Loucy (cell line): Measurements from ENCODE around the gene TPSD1.
"Not testable (repeated sequence)": the region's sequence is repeated elsewhere in the genome, so short reads cannot be mapped to it uniquely, and the experiment has no call there.

ENCODE experiments used
- H2AFZ ChIP-seq: fragments of 200-600 bp; sonication (generic); 2 replicates; pipeline ENCODE4 v1.6.0; 2016; ENCODE audit warnings: antibody characterized with exemption, mild to moderate bottlenecking, low read length, moderate library complexity
- H3F3A ChIP-seq: fragments of 200-600 bp; 2 replicates; pipeline ENCODE4 v1.6.0; 2016; ENCODE audit warnings: antibody characterized with exemption, low read depth, mild to moderate bottlenecking
- H3K27me3 ChIP-seq: fragments of 200-600 bp; sonication (generic); 2 replicates; pipeline ENCODE4 v1.6.1; 2014; ENCODE audit warnings: low read length, mild to moderate bottlenecking; ENCODE audit not compliant: insufficient read depth, poor library complexity, severe bottlenecking
- H3K36me3 ChIP-seq: fragments of 200-600 bp; sonication (generic); 2 replicates; pipeline ENCODE4 v1.6.1; 2016; ENCODE audit warnings: low read length; ENCODE audit not compliant: insufficient read depth
- H3K4me1 ChIP-seq: fragments of 200-600 bp; sonication (generic); 2 replicates; pipeline ENCODE4 v1.5.1; 2014; ENCODE audit warnings: low read length, mild to moderate bottlenecking; ENCODE audit not compliant: insufficient read depth, poor library complexity, severe bottlenecking
- H3K4me2 ChIP-seq: fragments of 200-600 bp; sonication (generic); 2 replicates; pipeline ENCODE4 v1.6.0; 2014; ENCODE audit warnings: antibody characterized with exemption, low read length, low read depth, mild to moderate bottlenecking; ENCODE audit not compliant: poor library complexity, severe bottlenecking
- H3K4me3 ChIP-seq: fragments of 200-600 bp; sonication (generic); 2 replicates; pipeline ENCODE4 v1.5.1; 2014; ENCODE audit warnings: low read length, mild to moderate bottlenecking, mixed read lengths; ENCODE audit not compliant: poor library complexity, severe bottlenecking
- H3K79me2 ChIP-seq: fragments of 200-600 bp; sonication (generic); 2 replicates; pipeline ENCODE4 v1.6.1; 2014; ENCODE audit warnings: low read length; ENCODE audit not compliant: insufficient read depth
- H3K9ac ChIP-seq: fragments of 200-600 bp; sonication (generic); 2 replicates; pipeline ENCODE4 v1.6.0; 2014; ENCODE audit warnings: mild to moderate bottlenecking, low read depth, low read length, moderate library complexity; ENCODE audit not compliant: poor library complexity, severe bottlenecking
- H3K9me2 ChIP-seq: fragments of 200-600 bp; sonication (generic); replicated peaks from 2 replicates; pipeline ENCODE4 v1.6.1; 2016; ENCODE audit warnings: low read depth, low read length, mixed read lengths
- H3K9me3 ChIP-seq: fragments of 200-600 bp; sonication (generic); 2 replicates; pipeline ENCODE4 v1.6.1; 2014; ENCODE audit warnings: mild to moderate bottlenecking, antibody characterized with exemption, low read length, low read depth; ENCODE audit not compliant: insufficient read depth
- H4K20me1 ChIP-seq: fragments of 200-600 bp; sonication (generic); 2 replicates; pipeline ENCODE4 v1.6.0; 2014; ENCODE audit warnings: antibody characterized with exemption, low read length, mild to moderate bottlenecking; ENCODE audit not compliant: insufficient read depth, poor library complexity, severe bottlenecking
- CTCF ChIP-seq: fragments of 200-600 bp; sonication (generic); conservative IDR thresholded peaks from 2 replicates; pipeline ENCODE4 v1.5.1; 2014; ENCODE audit warnings: mild to moderate bottlenecking, antibody characterized with exemption, low read length
- EZH2phosphoT487 ChIP-seq: fragments of 200-600 bp; IDR thresholded peaks from 2 replicates; pipeline ENCODE4 v1.6.1; 2018; ENCODE audit warnings: antibody characterized with exemption, mild to moderate bottlenecking, moderate library complexity, borderline replicate concordance

TPSD1 gene

GRCh38 chr16:1237990-1238389 is 17.9 kb upstream of the TPSD1 start:
- Histone ChIP-seq H2AFZ (no peak overlapping the region), H3F3A (no peaks in the 10 kb centered on the region), H3K9ac (no peak overlapping the region), H4K20me1 (no peaks in the 10 kb centered on the region), H3K4me3 (no peak overlapping the region), H3K9me3 (no peaks in the 10 kb centered on the region), H3K27me3 (no peaks in the 10 kb centered on the region), H3K4me2 (no peak overlapping the region), H3K4me1 (no peaks in the 10 kb centered on the region), H3K9me2 (no peaks in the 10 kb centered on the region), H3K36me3 (no peaks in the 10 kb centered on the region), H3K79me2 (no peaks in the 10 kb centered on the region)
- TF ChIP-seq CTCF (no peak), EZH2phosphoT487 (no peak)

DNA sequence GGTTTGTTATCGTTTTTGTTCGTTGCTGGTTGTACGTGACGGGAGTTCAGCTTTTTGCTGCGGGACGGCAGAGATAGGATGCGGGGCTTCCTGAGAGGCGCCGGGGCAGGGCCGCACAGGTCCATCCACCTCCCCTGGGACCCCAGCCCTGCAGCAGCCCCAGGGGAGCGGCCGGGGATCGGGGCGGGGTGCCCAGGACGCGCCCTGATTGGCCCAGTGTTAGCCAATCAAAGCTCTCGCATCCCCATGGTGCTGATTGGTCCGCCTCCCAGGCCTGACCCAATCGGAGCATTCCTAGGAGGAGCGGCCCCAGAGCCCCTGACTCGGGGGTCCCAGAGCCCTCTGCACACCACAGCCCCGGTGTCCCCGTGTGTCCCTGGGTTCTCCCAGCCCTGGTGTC is 17.0 kb upstream of the TPSD1 start:
- not testable (repeated sequence) for H3K4me3 ChIP-seq, H3K4me1 ChIP-seq, H3K4me2 ChIP-seq, H3K79me2 ChIP-seq, H3K9me3 ChIP-seq, H3K9ac ChIP-seq, H2AFZ ChIP-seq, H3K27me3 ChIP-seq, H4K20me1 ChIP-seq, H3K36me3 ChIP-seq, H3F3A ChIP-seq, H3K9me2 ChIP-seq

DNA sequence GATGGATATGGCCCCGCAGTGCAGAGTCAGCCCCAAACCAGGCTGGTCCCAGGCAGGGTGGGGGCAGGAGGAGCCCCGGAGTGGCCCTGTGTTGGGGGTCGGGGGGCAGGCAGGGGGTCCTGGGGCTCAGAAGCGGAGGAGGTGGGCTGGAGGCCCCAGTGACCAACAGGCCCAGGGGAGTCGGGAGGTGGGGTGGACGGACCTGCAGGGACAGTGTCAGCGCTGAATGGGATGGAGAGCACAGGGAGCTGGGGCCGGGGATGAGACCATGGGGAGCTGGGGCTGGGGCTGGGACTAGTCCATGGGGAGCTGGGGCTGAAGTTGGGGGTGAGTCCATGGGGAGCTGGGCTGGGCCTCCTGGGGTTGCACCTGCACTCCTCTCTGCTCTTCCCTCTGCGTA is 16.3 kb upstream of the TPSD1 start:
- H3K36me3 ChIP-seq, H3K4me1 ChIP-seq, H3K9me3 ChIP-seq, H3F3A ChIP-seq, H4K20me1 ChIP-seq, H3K9ac ChIP-seq, H2AFZ ChIP-seq, H3K27me3 ChIP-seq, H3K4me2 ChIP-seq, H3K79me2 ChIP-seq, H3K4me3 ChIP-seq, H3K9me2 ChIP-seq: not testable (repeated sequence)

DNA sequence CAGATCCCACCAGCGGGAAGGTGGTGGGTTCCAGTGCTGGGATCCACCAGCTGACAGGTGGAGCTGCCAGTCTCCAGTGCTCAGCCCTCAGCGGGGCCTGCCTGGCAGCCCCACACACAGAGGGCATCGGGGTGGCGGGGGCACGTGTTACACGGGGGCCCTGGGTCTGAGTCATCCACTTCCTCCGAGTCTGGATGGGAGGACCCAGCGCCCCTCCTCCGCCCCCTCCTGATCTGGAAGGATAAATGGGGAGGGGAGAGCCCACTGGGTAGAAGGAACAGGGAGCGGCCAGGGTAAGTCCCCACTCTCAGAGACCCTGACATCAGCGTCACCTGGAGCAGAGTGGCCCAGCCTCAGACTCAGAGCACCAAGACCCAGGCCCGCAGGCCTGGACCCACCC is 15.4 kb upstream of the TPSD1 start, which contains the start of gene TPSAB1:
TSS of gene TPSAB1 (plus strand) at position 270 of the 400 bp plus-strand sequence. CDS start 234 bp downstream, outside the sequence.
- H3K4me1 ChIP-seq, H3K9me2 ChIP-seq, H2AFZ ChIP-seq, H3K4me2 ChIP-seq, H3K9ac ChIP-seq, H3K79me2 ChIP-seq, H3K36me3 ChIP-seq, H3K9me3 ChIP-seq, H4K20me1 ChIP-seq, H3K27me3 ChIP-seq, H3K4me3 ChIP-seq, H3F3A ChIP-seq: not testable (repeated sequence)

DNA sequence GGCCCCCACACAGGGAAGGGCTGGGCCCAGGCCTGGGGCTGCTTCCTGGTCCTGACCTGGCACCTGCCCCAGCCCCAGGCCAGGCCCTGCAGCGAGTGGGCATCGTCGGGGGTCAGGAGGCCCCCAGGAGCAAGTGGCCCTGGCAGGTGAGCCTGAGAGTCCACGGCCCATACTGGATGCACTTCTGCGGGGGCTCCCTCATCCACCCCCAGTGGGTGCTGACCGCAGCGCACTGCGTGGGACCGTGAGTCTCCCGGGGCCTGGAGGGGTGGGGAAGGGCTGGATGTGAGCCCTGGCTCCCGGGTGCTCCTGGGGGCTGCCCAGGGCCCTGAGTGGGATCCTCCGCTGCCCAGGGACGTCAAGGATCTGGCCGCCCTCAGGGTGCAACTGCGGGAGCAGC is 14.8 kb upstream of the TPSD1 start:
- not testable (repeated sequence) for H3K9me2 ChIP-seq, H3K27me3 ChIP-seq, H3K4me3 ChIP-seq, H3F3A ChIP-seq, H4K20me1 ChIP-seq, H2AFZ ChIP-seq, H3K79me2 ChIP-seq, H3K36me3 ChIP-seq, H3K9ac ChIP-seq, H3K4me1 ChIP-seq, H3K4me2 ChIP-seq, H3K9me3 ChIP-seq

DNA sequence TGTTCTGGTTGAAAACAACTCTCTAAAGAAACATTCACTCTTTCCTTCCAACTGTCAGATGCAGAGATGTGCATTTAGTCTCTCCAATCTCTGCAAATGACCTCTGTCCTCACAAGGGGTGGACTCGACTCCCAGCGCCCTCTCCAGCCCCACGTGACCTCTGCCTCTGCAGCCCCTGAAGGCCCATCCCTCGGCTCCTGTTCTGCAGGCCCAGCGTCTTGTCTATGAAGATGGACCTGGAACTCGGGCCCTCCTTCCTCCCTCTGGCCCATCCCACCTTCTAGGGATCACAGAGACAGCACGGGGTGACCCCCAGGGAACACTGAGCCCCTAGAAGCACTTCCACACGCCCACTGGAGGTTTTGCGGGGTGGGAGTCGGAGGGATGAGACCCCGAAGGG is 12.5 kb upstream of the TPSD1 start:
- H3F3A ChIP-seq, H3K4me2 ChIP-seq, H3K79me2 ChIP-seq, H4K20me1 ChIP-seq, H3K36me3 ChIP-seq, H3K4me1 ChIP-seq, H3K9ac ChIP-seq, H3K4me3 ChIP-seq, H2AFZ ChIP-seq, H3K9me2 ChIP-seq, H3K9me3 ChIP-seq, H3K27me3 ChIP-seq: not testable (repeated sequence)
